PC-3 (cell line): ENCODE data around the gene TM4SF4.

Experiments used
- CTCF ChIP-seq: fragments of 300-600 bp; sonication (generic); conservative IDR thresholded peaks from 2 replicates; pipeline ENCODE4 v1.5.1; 2017; ENCODE audit warnings: antibody characterized with exemption, low read depth, mild to moderate bottlenecking, low read length
- EZH2 ChIP-seq: fragments of 300-600 bp; sonication (generic); IDR thresholded peaks from one replicate; pipeline ENCODE4 v1.6.1; 2017; ENCODE audit warnings: antibody characterized with exemption, mild to moderate bottlenecking, low read length; ENCODE audit not compliant: unreplicated experiment
- EZH2phosphoT487 ChIP-seq: fragments of 300-600 bp; sonication (generic); IDR thresholded peaks from 2 replicates; pipeline ENCODE4 v1.6.1; 2018; ENCODE audit warnings: mild to moderate bottlenecking, antibody characterized with exemption, low read length, borderline replicate concordance

GRCh38 chr3:149506965-149507364 is 32.5 kb downstream of the TM4SF4 start:
- TF ChIP-seq CTCF: no peak
- TF ChIP-seq EZH2phosphoT487: no peak
- TF ChIP-seq EZH2: no peak
